RWPE2 (cell line): ENCODE data around the gene AKAP12.
"Not testable (repeated sequence)": the region's sequence is repeated elsewhere in the genome, so short reads cannot be mapped to it uniquely, and the experiment has no call there.

Experiments
- ATAC-seq: fragments of 200-7000 bp; cut with Tn5 transposase; 3 replicates; pipeline ENCODE4 v1.9.1; 2021; ENCODE audit warnings: low read depth
- DNase-seq: peaks from one replicate; pipeline ENCODE4 v3.0.0-alpha.2; 2020; ENCODE audit warnings: low spot score
- H3K27ac ChIP-seq: fragments of 450-650 bp; 2 replicates; pipeline ENCODE4 v1.5.1; 2017; ENCODE audit warnings: mild to moderate bottlenecking; ENCODE audit not compliant: poor library complexity, severe bottlenecking
- H3K27me3 ChIP-seq: fragments of 250-450 bp; sonication (Bioruptor Pico); 2 replicates; pipeline ENCODE4 v1.5.1; 2021; ENCODE audit warnings: mild to moderate bottlenecking, moderate library complexity; ENCODE audit not compliant: insufficient read depth, poor library complexity, severe bottlenecking
- H3K36me3 ChIP-seq: fragments of 250-450 bp; sonication (Bioruptor Pico); 2 replicates; pipeline ENCODE4 v1.5.1; 2020; ENCODE audit warnings: low read depth, mild to moderate bottlenecking, moderate library complexity
- H3K4me1 ChIP-seq: fragments of 250-450 bp; sonication (Bioruptor Pico); 2 replicates; pipeline ENCODE4 v1.5.1; 2021; ENCODE audit warnings: mild to moderate bottlenecking, moderate library complexity; ENCODE audit not compliant: insufficient read depth, poor library complexity, severe bottlenecking
- H3K4me3 ChIP-seq: fragments of 250-450 bp; sonication (Bioruptor Pico); 2 replicates; pipeline ENCODE4 v1.5.1; 2021; ENCODE audit warnings: mild to moderate bottlenecking, moderate library complexity; ENCODE audit not compliant: severe bottlenecking
- H3K9me3 ChIP-seq: fragments of 250-450 bp; sonication (Bioruptor Pico); 2 replicates; pipeline ENCODE4 v1.5.1; 2021; ENCODE audit warnings: mild to moderate bottlenecking, moderate library complexity; ENCODE audit not compliant: severe bottlenecking
- CTCF ChIP-seq: fragments of 450-650 bp; IDR thresholded peaks from one replicate; pipeline ENCODE4 v1.5.1; 2017; ENCODE audit warnings: mild to moderate bottlenecking, moderate library complexity; ENCODE audit not compliant: poor library complexity, severe bottlenecking

The AKAP12 gene

GRCh38 chr6:151310852-151311767 lies 71.3 kb downstream of the AKAP12 start:
- TF ChIP-seq CTCF, result no peak
- DNase-seq, result no peak
- no peak for ATAC-seq
- Histone ChIP-seq H3K27me3 (no peaks in the 10 kb centered on the region), H3K36me3 (no peaks in the 10 kb centered on the region), H3K4me3 (no peak overlapping the region), H3K27ac (no peak overlapping the region), H3K4me1 (no peaks in the 10 kb centered on the region), H3K9me3 (no peaks in the 10 kb centered on the region)

- H3K27me3 ChIP-seq, result no peaks in the 10 kb centered on the region
- ATAC-seq (no peak), DNase-seq (no peak)
- H3K4me1 ChIP-seq, result peaks cover 4% of the 10 kb centered on the region
- no peaks in the 10 kb centered on the region for H3K9me3 ChIP-seq
- no peak overlapping the region for H3K4me3 ChIP-seq
- H3K36me3 ChIP-seq, result no peaks in the 10 kb centered on the region
- TF ChIP-seq CTCF, result no peak
- no peak overlapping the region for H3K27ac ChIP-seq
Observed at GRCh38 chr6:151313066-151313491, 73.3 kb downstream of the AKAP12 start.

GRCh38 chr6:151315661-151316060 lies 75.9 kb downstream of the AKAP12 start:
- not testable (repeated sequence) for ATAC-seq, H3K9me3 ChIP-seq, H3K27me3 ChIP-seq, H3K36me3 ChIP-seq, H3K4me1 ChIP-seq, H3K4me3 ChIP-seq, H3K27ac ChIP-seq, DNase-seq

- DNase-seq (no peak), ATAC-seq (peak; percentile 92)
- no peaks in the 10 kb centered on the region for H3K27me3 ChIP-seq
- H3K27ac ChIP-seq, result peak overlapping the region; percentile 37
- no peaks in the 10 kb centered on the region for H3K36me3 ChIP-seq
- no peak overlapping the region for H3K4me3 ChIP-seq
- no peaks in the 10 kb centered on the region for H3K9me3 ChIP-seq
- no peak for TF ChIP-seq CTCF
- H3K4me1 ChIP-seq, result peaks cover 4% of the 10 kb centered on the region
Observed at GRCh38 chr6:151317103-151317994, 77.6 kb downstream of the AKAP12 start.

- no peak for ATAC-seq
- H3K4me1 ChIP-seq, result peaks cover 4% of the 10 kb centered on the region
- no peaks in the 10 kb centered on the region for H3K27me3 ChIP-seq
- no peak overlapping the region for H3K4me3 ChIP-seq
- H3K36me3 ChIP-seq, result no peaks in the 10 kb centered on the region
- H3K27ac ChIP-seq, result peak overlapping the region; percentile 37
- TF ChIP-seq CTCF, result no peak
- no peak for DNase-seq
- H3K9me3 ChIP-seq, result no peaks in the 10 kb centered on the region
Observed at GRCh38 chr6:151317995-151318365, 78.2 kb downstream of the AKAP12 start.
